Peyer's patch (tissue), 4 donors: ENCODE data around the gene NUDCD3. TPM values are rescaled to one million over a fixed set of nuclear protein-coding genes. Genes with fewer than 3 reads are reported as not detected.

Experiments
- DNase-seq, 3 donors: peaks; one replicate each; pipeline ENCODE4 v3.0.0-alpha.2; 2017 to 2019
- H3K27ac ChIP-seq, 4 donors: fragments of 200-600 bp; sonication (generic); one replicate each; pipeline ENCODE4 v1.5.1; 2016 to 2019
- H3K27me3 ChIP-seq, 2 donors: fragments of 200-600 bp; sonication (generic); one replicate each; pipeline ENCODE4 v1.5.1; 2019
- H3K36me3 ChIP-seq, 3 donors: fragments of 200-600 bp; sonication (generic); one replicate each; pipeline ENCODE4 v1.5.1; 2016 to 2019
- H3K4me1 ChIP-seq, 4 donors: fragments of 200-600 bp; sonication (generic); one replicate each; pipeline ENCODE4 v1.5.1; 2016 to 2019
- H3K4me3 ChIP-seq, 4 donors: fragments of 200-600 bp; sonication (generic); 1 replicate in 3 of 4; 2 replicates in 1 of 4; pipeline ENCODE4 v1.5.1; 2016 to 2019; ENCODE audit warnings: mild to moderate bottlenecking in 1 of 4
- H3K9me3 ChIP-seq, 4 donors: fragments of 200-600 bp; sonication (generic); one replicate each; pipeline ENCODE4 v1.5.1; 2016 to 2019; ENCODE audit warnings: mild to moderate bottlenecking in 1 of 4
- POLR2A ChIP-seq, 2 donors: fragments of 450-650 bp; IDR thresholded peaks; one replicate each; pipeline ENCODE4 v1.5.1; 2017; ENCODE audit warnings: antibody characterized with exemption in 2 of 2, mild to moderate bottlenecking in 2 of 2, moderate library complexity in 2 of 2
- total RNA-seq, 4 donors: library from RNA; depleted of rRNA; stranded (reverse); fragments of >200 nt; gene quantifications; one replicate each; pipeline ENCODE4 v1.1.0, GENCODE V29; 2016
- TF ChIP-seq, protein P1 (sequence below), 6 experiments: fragments of 450-650 bp in 4 of 6; fragments of 200-600 bp in 2 of 6; sonication (generic) in 1 of 6; IDR thresholded peaks; one replicate each; pipeline ENCODE4 v1.5.1; 2017 to 2019; ENCODE audit warnings: antibody characterized with exemption in 6 of 6, mild to moderate bottlenecking in 3 of 6, moderate library complexity in 1 of 6

NUDCD3 gene
- total RNA-seq, 4 donors from 2014 or later, result 32.9 to 61.9 (median 44.1) TPM

- DNase-seq, result no peak
- H3K4me3 ChIP-seq, result no peak overlapping the region
- no peak overlapping the region for H3K27ac ChIP-seq
Measured at GRCh38 chr7:44439926-44440325, 50.5 kb downstream of the NUDCD3 start.

GRCh38 chr7:44438816-44439215 lies 51.6 kb downstream of the NUDCD3 start:
- Histone ChIP-seq H3K4me1 (no peaks in the 10 kb centered on the region), H3K27me3 (no peaks in the 10 kb centered on the region), H3K4me3 (no peak overlapping the region), H3K9me3 (no peaks in the 10 kb centered on the region), H3K36me3 (no peaks in the 10 kb centered on the region), H3K27ac (no peak overlapping the region)
- no peak for DNase-seq
- no peak for TF ChIP-seq POLR2A (IDR thresholded peaks at IDR 0.05)
- TF ChIP-seq, protein P1, sequence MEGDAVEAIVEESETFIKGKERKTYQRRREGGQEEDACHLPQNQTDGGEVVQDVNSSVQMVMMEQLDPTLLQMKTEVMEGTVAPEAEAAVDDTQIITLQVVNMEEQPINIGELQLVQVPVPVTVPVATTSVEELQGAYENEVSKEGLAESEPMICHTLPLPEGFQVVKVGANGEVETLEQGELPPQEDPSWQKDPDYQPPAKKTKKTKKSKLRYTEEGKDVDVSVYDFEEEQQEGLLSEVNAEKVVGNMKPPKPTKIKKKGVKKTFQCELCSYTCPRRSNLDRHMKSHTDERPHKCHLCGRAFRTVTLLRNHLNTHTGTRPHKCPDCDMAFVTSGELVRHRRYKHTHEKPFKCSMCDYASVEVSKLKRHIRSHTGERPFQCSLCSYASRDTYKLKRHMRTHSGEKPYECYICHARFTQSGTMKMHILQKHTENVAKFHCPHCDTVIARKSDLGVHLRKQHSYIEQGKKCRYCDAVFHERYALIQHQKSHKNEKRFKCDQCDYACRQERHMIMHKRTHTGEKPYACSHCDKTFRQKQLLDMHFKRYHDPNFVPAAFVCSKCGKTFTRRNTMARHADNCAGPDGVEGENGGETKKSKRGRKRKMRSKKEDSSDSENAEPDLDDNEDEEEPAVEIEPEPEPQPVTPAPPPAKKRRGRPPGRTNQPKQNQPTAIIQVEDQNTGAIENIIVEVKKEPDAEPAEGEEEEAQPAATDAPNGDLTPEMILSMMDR (IDR thresholded peaks at IDR 0.05), result no peak

More at GRCh38 chr7:44439926-44440325, 50.5 kb downstream of the NUDCD3 start:
- no peaks in the 10 kb centered on the region for H3K36me3 ChIP-seq
- H3K27me3 ChIP-seq, result no peaks in the 10 kb centered on the region
- no peak for TF ChIP-seq POLR2A (IDR thresholded peaks at IDR 0.05)
- TF ChIP-seq, protein P1 (IDR thresholded peaks at IDR 0.05), result no peak
- no peaks in the 10 kb centered on the region for H3K4me1 ChIP-seq
- no peaks in the 10 kb centered on the region for H3K9me3 ChIP-seq

DNA sequence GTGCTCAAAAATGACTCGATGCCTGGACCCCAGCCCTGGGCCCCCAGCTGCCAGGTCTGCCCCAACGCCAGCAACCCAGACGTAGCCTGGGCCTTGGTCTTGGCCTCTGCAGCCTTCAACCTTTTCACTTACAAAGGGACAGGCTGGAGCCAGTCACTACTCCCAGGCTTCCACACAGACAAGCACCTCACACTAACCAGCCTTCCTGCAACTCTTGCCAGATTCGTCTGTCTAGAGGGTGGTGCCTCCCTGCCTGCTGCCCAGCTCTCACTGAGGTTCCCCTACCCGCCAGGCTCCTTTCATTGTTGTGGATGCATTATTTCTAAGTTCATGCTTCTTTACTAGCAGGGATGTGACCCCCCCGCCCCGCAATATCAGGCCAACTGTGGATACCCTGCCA lies 56.3 kb downstream of the NUDCD3 start:
- Histone ChIP-seq H3K27ac (no peak overlapping the region), H3K9me3 (no peaks in the 10 kb centered on the region), H3K4me1 (no peaks in the 10 kb centered on the region), H3K36me3 (no peaks in the 10 kb centered on the region), H3K4me3 (no peak overlapping the region), H3K27me3 (no peaks in the 10 kb centered on the region)
- TF ChIP-seq, protein P1 (IDR thresholded peaks at IDR 0.05), result no peak
- no peak for TF ChIP-seq POLR2A (IDR thresholded peaks at IDR 0.05)
- DNase-seq, result no peak

DNA sequence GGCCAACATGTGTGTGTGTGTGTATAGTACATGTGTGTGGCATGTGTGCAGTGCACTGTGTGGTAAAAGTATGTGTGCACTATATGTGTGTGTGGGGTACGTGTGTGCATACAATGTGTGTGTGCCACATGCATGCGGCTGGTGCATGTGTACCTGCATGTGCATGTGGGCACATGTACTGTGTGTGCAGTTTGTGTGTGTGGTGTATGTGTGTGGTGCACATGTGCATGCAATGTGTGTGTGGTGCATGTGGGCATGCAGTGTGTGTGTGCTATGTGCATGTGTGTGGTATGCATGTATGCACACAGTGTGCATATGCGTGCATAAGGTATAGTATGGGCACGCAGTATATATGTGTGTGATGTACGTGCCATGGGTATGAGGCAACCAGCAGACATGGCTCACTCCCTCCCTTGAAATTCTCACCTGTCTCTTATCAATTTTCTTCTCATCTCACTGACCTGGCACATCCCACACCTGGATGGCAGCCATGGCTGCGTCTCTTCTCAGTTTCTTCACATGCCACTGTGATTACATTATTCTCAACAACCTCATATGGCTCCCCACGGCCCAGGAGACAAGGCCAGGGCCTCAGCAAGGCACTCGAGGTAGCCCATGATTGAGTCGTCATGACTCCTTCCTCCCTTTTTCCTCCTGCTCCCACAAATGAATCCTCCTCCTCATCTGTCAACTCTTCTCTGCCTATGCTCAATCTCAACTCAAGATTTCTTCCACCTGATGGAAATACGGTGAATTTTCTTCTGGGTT lies 57.0 kb downstream of the NUDCD3 start:
- Histone ChIP-seq H3K9me3 (no peaks in the 10 kb centered on the region), H3K27me3 (no peaks in the 10 kb centered on the region), H3K36me3 (no peaks in the 10 kb centered on the region), H3K4me3 (no peak overlapping the region), H3K27ac (no peak overlapping the region), H3K4me1 (no peaks in the 10 kb centered on the region)
- TF ChIP-seq, protein P1 (IDR thresholded peaks at IDR 0.05), result no peak
- no peak for TF ChIP-seq POLR2A (IDR thresholded peaks at IDR 0.05)
- no peak for DNase-seq

GRCh38 chr7:44432381-44432977 lies 58.0 kb downstream of the NUDCD3 start:
- Histone ChIP-seq H3K27ac (no peak overlapping the region), H3K36me3 (no peaks in the 10 kb centered on the region), H3K9me3 (no peaks in the 10 kb centered on the region), H3K4me3 (no peak overlapping the region), H3K4me1 (no peaks in the 10 kb centered on the region), H3K27me3 (no peaks in the 10 kb centered on the region)
- TF ChIP-seq, protein P1 (IDR thresholded peaks at IDR 0.05), result no peak
- no peak for TF ChIP-seq POLR2A (IDR thresholded peaks at IDR 0.05)
- no peak for DNase-seq
